WTC11 (cell line): ENCODE data around the gene MAP3K5.

ENCODE experiments used
- CREB1 ChIP-seq: sonication (generic); formaldehyde crosslinking; IDR thresholded peaks from 2 replicates; pipeline ENCODE4 v1.8.0; 2023; ENCODE audit warnings: mild to moderate bottlenecking, missing genetic modification reagents
- GRHL2 ChIP-seq: fragments of 250-450 bp; sonication (Bioruptor Pico); IDR thresholded peaks from 2 replicates; pipeline ENCODE4 v1.8.0; 2022; ENCODE audit warnings: mild to moderate bottlenecking, moderate library complexity; ENCODE audit not compliant: insufficient replicate concordance, severe bottlenecking
- IRF2 ChIP-seq: sonication (generic); formaldehyde crosslinking; IDR thresholded peaks from 2 replicates; pipeline ENCODE4 v1.8.0; 2022; ENCODE audit warnings: low read depth, missing genetic modification reagents, borderline replicate concordance
- JUN ChIP-seq: sonication (generic); formaldehyde crosslinking; IDR thresholded peaks from 2 replicates; pipeline ENCODE4 v1.8.0; 2023; ENCODE audit warnings: mild to moderate bottlenecking, missing genetic modification reagents
- NFYB ChIP-seq: sonication (generic); formaldehyde crosslinking; conservative IDR thresholded peaks from 2 replicates; pipeline ENCODE4 v1.8.0; 2022; ENCODE audit warnings: low read depth, missing genetic modification reagents
- NR1H2 ChIP-seq: sonication (generic); formaldehyde crosslinking; IDR thresholded peaks from 2 replicates; pipeline ENCODE4 v1.9.0; 2021; ENCODE audit warnings: mild to moderate bottlenecking, moderate library complexity, missing genetic modification reagents
- ZBTB21 ChIP-seq: sonication (generic); formaldehyde crosslinking; IDR thresholded peaks from 2 replicates; pipeline ENCODE4 v1.8.1; 2023; ENCODE audit warnings: mild to moderate bottlenecking, missing genetic modification reagents, borderline replicate concordance
- ZNF317 ChIP-seq: sonication (generic); formaldehyde crosslinking; IDR thresholded peaks from 2 replicates; pipeline ENCODE4 v1.8.1; 2023; ENCODE audit warnings: low read depth, mild to moderate bottlenecking, moderate library complexity, missing genetic modification reagents, borderline replicate concordance
- TF ChIP-seq, protein P1 (sequence below): sonication (generic); formaldehyde crosslinking; IDR thresholded peaks from 2 replicates; pipeline ENCODE4 v1.8.0; 2022; ENCODE audit warnings: missing genetic modification reagents
- TF ChIP-seq, protein P2 (sequence below): sonication (generic); formaldehyde crosslinking; IDR thresholded peaks from 2 replicates; pipeline ENCODE4 v1.8.0; 2022; ENCODE audit warnings: mild to moderate bottlenecking, missing genetic modification reagents
- TF ChIP-seq, protein P3 (sequence below): fragments of 200-600 bp; IDR thresholded peaks from 2 replicates; pipeline ENCODE4 v1.8.0; 2022; ENCODE audit warnings: antibody characterized with exemption
- TF ChIP-seq, protein P4 (sequence below): sonication (generic); formaldehyde crosslinking; conservative IDR thresholded peaks from 2 replicates; pipeline ENCODE4 v1.8.1; 2023; ENCODE audit warnings: mild to moderate bottlenecking, low read depth, missing genetic modification reagents, moderate library complexity
- TF ChIP-seq, protein P5 (sequence below): sonication (generic); formaldehyde crosslinking; conservative IDR thresholded peaks from 2 replicates; pipeline ENCODE4 v1.8.1; 2022; ENCODE audit warnings: mild to moderate bottlenecking, missing genetic modification reagents

DNA sequence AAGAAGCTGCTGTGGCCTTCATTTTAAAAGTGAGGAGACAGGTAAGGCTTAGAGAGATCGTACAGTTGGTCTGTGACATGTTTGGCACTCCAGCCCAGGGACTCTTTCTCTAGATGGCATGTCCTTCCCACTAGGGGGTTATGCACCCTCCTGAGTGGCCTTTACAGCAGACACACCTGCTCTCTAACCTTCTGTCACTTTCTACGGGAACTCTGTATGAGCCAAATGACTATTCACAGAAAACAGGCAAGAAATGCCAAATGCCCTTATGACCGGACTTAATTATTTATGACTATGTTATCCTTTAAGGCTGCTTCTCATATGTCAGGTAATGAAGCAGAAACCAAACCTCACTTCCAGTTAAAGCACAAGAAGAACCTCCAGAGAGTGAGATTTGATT, 91.2 kb downstream of the MAP3K5 start:
- TF ChIP-seq, protein P1, sequence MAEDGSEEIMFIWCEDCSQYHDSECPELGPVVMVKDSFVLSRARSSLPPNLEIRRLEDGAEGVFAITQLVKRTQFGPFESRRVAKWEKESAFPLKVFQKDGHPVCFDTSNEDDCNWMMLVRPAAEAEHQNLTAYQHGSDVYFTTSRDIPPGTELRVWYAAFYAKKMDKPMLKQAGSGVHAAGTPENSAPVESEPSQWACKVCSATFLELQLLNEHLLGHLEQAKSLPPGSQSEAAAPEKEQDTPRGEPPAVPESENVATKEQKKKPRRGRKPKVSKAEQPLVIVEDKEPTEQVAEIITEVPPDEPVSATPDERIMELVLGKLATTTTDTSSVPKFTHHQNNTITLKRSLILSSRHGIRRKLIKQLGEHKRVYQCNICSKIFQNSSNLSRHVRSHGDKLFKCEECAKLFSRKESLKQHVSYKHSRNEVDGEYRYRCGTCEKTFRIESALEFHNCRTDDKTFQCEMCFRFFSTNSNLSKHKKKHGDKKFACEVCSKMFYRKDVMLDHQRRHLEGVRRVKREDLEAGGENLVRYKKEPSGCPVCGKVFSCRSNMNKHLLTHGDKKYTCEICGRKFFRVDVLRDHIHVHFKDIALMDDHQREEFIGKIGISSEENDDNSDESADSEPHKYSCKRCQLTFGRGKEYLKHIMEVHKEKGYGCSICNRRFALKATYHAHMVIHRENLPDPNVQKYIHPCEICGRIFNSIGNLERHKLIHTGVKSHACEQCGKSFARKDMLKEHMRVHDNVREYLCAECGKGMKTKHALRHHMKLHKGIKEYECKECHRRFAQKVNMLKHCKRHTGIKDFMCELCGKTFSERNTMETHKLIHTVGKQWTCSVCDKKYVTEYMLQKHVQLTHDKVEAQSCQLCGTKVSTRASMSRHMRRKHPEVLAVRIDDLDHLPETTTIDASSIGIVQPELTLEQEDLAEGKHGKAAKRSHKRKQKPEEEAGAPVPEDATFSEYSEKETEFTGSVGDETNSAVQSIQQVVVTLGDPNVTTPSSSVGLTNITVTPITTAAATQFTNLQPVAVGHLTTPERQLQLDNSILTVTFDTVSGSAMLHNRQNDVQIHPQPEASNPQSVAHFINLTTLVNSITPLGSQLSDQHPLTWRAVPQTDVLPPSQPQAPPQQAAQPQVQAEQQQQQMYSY = no peak
- TF ChIP-seq, protein P2, sequence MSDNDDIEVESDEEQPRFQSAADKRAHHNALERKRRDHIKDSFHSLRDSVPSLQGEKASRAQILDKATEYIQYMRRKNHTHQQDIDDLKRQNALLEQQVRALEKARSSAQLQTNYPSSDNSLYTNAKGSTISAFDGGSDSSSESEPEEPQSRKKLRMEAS (CRISPR knock-in tag) = no peak
- TF ChIP-seq, protein P3, sequence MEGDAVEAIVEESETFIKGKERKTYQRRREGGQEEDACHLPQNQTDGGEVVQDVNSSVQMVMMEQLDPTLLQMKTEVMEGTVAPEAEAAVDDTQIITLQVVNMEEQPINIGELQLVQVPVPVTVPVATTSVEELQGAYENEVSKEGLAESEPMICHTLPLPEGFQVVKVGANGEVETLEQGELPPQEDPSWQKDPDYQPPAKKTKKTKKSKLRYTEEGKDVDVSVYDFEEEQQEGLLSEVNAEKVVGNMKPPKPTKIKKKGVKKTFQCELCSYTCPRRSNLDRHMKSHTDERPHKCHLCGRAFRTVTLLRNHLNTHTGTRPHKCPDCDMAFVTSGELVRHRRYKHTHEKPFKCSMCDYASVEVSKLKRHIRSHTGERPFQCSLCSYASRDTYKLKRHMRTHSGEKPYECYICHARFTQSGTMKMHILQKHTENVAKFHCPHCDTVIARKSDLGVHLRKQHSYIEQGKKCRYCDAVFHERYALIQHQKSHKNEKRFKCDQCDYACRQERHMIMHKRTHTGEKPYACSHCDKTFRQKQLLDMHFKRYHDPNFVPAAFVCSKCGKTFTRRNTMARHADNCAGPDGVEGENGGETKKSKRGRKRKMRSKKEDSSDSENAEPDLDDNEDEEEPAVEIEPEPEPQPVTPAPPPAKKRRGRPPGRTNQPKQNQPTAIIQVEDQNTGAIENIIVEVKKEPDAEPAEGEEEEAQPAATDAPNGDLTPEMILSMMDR = no peak
- TF ChIP-seq ZNF317 (CRISPR knock-in tag) (no peak), IRF2 (CRISPR knock-in tag) (no peak), NFYB (CRISPR knock-in tag) (no peak), ZBTB21 (CRISPR knock-in tag) (no peak), NR1H2 (no peak), GRHL2 (CRISPR knock-in tag) (no peak), JUN (CRISPR knock-in tag) (no peak), CREB1 (CRISPR knock-in tag) (no peak)
- TF ChIP-seq, protein P4, sequence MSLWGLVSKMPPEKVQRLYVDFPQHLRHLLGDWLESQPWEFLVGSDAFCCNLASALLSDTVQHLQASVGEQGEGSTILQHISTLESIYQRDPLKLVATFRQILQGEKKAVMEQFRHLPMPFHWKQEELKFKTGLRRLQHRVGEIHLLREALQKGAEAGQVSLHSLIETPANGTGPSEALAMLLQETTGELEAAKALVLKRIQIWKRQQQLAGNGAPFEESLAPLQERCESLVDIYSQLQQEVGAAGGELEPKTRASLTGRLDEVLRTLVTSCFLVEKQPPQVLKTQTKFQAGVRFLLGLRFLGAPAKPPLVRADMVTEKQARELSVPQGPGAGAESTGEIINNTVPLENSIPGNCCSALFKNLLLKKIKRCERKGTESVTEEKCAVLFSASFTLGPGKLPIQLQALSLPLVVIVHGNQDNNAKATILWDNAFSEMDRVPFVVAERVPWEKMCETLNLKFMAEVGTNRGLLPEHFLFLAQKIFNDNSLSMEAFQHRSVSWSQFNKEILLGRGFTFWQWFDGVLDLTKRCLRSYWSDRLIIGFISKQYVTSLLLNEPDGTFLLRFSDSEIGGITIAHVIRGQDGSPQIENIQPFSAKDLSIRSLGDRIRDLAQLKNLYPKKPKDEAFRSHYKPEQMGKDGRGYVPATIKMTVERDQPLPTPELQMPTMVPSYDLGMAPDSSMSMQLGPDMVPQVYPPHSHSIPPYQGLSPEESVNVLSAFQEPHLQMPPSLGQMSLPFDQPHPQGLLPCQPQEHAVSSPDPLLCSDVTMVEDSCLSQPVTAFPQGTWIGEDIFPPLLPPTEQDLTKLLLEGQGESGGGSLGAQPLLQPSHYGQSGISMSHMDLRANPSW (CRISPR knock-in tag) = no peak
- TF ChIP-seq, protein P5, sequence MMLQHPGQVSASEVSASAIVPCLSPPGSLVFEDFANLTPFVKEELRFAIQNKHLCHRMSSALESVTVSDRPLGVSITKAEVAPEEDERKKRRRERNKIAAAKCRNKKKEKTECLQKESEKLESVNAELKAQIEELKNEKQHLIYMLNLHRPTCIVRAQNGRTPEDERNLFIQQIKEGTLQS = no peak
